Mesenchymal stem cell (in vitro differentiated cells and primary cell): ENCODE data around the gene RABGEF1.

Source experiments
- DNase-seq: peaks from one replicate; pipeline ENCODE4 v3.0.0-alpha.2; 2013
- H2AFZ ChIP-seq: one replicate; pipeline ENCODE4 v1.6.1; 2013; ENCODE audit warnings: low read depth, mild to moderate bottlenecking, control low read depth, inconsistent platforms, low read length, moderate library complexity
- H2AK5ac ChIP-seq: 2 replicates; pipeline ENCODE4 v1.6.1; 2013; ENCODE audit warnings: low read length, moderate library complexity, mild to moderate bottlenecking, inconsistent platforms; ENCODE audit not compliant: severe bottlenecking
- H2BK120ac ChIP-seq: one replicate; pipeline ENCODE4 v1.6.1; 2013; ENCODE audit warnings: low read depth, mild to moderate bottlenecking, inconsistent platforms, low read length, moderate library complexity
- H2BK12ac ChIP-seq, 2 experiments: one replicate each; pipeline ENCODE4 v1.6.1; 2013; ENCODE audit warnings: inconsistent platforms in 2 of 2, low read length in 2 of 2, mild to moderate bottlenecking in 2 of 2, moderate library complexity in 2 of 2, control low read depth in 1 of 2
- H2BK15ac ChIP-seq: one replicate; pipeline ENCODE4 v1.6.1; 2013; ENCODE audit warnings: mild to moderate bottlenecking, low read depth, inconsistent platforms; ENCODE audit not compliant: poor library complexity, severe bottlenecking
- H2BK5ac ChIP-seq: 2 replicates; pipeline ENCODE4 v1.6.1; 2013; ENCODE audit warnings: low read depth, mild to moderate bottlenecking, low read length, control low read depth, inconsistent platforms; ENCODE audit not compliant: poor library complexity, severe bottlenecking
- H3K14ac ChIP-seq, 2 experiments: one replicate each; pipeline ENCODE4 v1.6.1; 2013; ENCODE audit warnings: inconsistent platforms in 2 of 2, low read length in 2 of 2, control low read depth in 1 of 2, mild to moderate bottlenecking in 1 of 2, moderate library complexity in 1 of 2
- H3K18ac ChIP-seq, 2 experiments: one replicate each; pipeline ENCODE4 v1.6.1; 2013; ENCODE audit warnings: inconsistent platforms in 2 of 2, low read length in 2 of 2, control low read depth in 1 of 2, low read depth in 1 of 2, mild to moderate bottlenecking in 1 of 2
- H3K23ac ChIP-seq, 2 experiments: one replicate each; pipeline ENCODE4 v1.6.1; 2013; ENCODE audit warnings: inconsistent platforms in 2 of 2, low read length in 2 of 2, mild to moderate bottlenecking in 2 of 2, moderate library complexity in 2 of 2, control low read depth in 1 of 2
- H3K27ac ChIP-seq: 2 replicates; pipeline ENCODE4 v1.5.1; 2013; ENCODE audit warnings: mild to moderate bottlenecking, moderate library complexity, low read length, control low read depth, inconsistent platforms; ENCODE audit not compliant: poor library complexity, severe bottlenecking
- H3K27me3 ChIP-seq, 2 experiments: 2 replicates each; pipeline versions ENCODE4 v1.6.1 to v1.7.0; 2013; ENCODE audit warnings: low read length in 2 of 2, mild to moderate bottlenecking in 2 of 2, moderate library complexity in 2 of 2, control low read depth in 1 of 2, inconsistent platforms in 1 of 2; ENCODE audit not compliant: control insufficient read depth in 1 of 2, insufficient read depth in 1 of 2
- H3K36me3 ChIP-seq, 2 experiments: 2 replicates each; pipeline versions ENCODE4 v1.6.1 to v1.7.0; 2013; ENCODE audit warnings: low read length in 2 of 2, control low read depth in 1 of 2, inconsistent platforms in 1 of 2, low read depth in 1 of 2, mild to moderate bottlenecking in 1 of 2; ENCODE audit not compliant: insufficient read depth in 2 of 2, control insufficient read depth in 1 of 2
- H3K4ac ChIP-seq, 2 experiments: one replicate each; pipeline ENCODE4 v1.6.1; 2013; ENCODE audit warnings: inconsistent platforms in 2 of 2, low read length in 2 of 2, mild to moderate bottlenecking in 2 of 2, moderate library complexity in 2 of 2, control low read depth in 1 of 2, low read depth in 1 of 2
- H3K4me1 ChIP-seq: 2 replicates; pipeline ENCODE4 v1.6.1; 2013; ENCODE audit warnings: low read depth, low read length, control low read depth; ENCODE audit not compliant: control insufficient read depth, insufficient read depth
- H3K4me2 ChIP-seq: 2 replicates; pipeline ENCODE4 v1.6.1; 2013; ENCODE audit warnings: low read length, mild to moderate bottlenecking, inconsistent platforms; ENCODE audit not compliant: poor library complexity, severe bottlenecking
- H3K4me3 ChIP-seq, 2 experiments: 2 replicates each; pipeline versions ENCODE4 v1.5.1 to v1.7.0; 2013; ENCODE audit warnings: low read length in 2 of 2, mild to moderate bottlenecking in 2 of 2, control low read depth in 1 of 2, low read depth in 1 of 2; ENCODE audit not compliant: insufficient read depth in 1 of 2
- H3K79me1 ChIP-seq: replicated peaks from 2 replicates; pipeline ENCODE4 v1.6.1; 2013; ENCODE audit warnings: mild to moderate bottlenecking, control low read depth, low read length, inconsistent platforms; ENCODE audit not compliant: poor library complexity, severe bottlenecking
- H3K9ac ChIP-seq: 2 replicates; pipeline ENCODE4 v1.7.0; 2013; ENCODE audit warnings: mild to moderate bottlenecking, low read length, moderate library complexity
- H3K9me3 ChIP-seq: 2 replicates; pipeline ENCODE4 v1.7.0; 2013; ENCODE audit warnings: mild to moderate bottlenecking, low read length; ENCODE audit not compliant: control insufficient read depth
- H4K8ac ChIP-seq: one replicate; pipeline ENCODE4 v1.6.1; 2013; ENCODE audit warnings: inconsistent platforms, mild to moderate bottlenecking, low read length, moderate library complexity
- H4K91ac ChIP-seq: one replicate; pipeline ENCODE4 v1.6.1; 2013; ENCODE audit warnings: mild to moderate bottlenecking, low read length, inconsistent platforms
- WGBS: methylation state at CpG from one replicate; pipeline ENCODE4 v1.1.7; 2013; ENCODE audit warnings: mixed read lengths; 5-methylcytosine and 5-hydroxymethylcytosine counted together

RABGEF1 gene

GRCh38 chr7:66736892-66737291, 3.6 kb upstream of the RABGEF1 start:
- H2BK15ac ChIP-seq = no peak overlapping the region
- H2BK12ac ChIP-seq = no peak overlapping the region
- H3K27ac ChIP-seq = no peak overlapping the region
- no peak overlapping the region for H3K4me3 ChIP-seq
- no peak overlapping the region for H3K4ac ChIP-seq
- no peak overlapping the region for H3K9ac ChIP-seq
- no peaks in the 10 kb centered on the region for H3K27me3 ChIP-seq
- H3K79me1 ChIP-seq = peaks cover 6% of the 10 kb centered on the region
- peaks cover 6% of the 10 kb centered on the region for H3K4me1 ChIP-seq
- no peak for DNase-seq
- peaks cover 15% of the 10 kb centered on the region for H3K9me3 ChIP-seq
- H3K36me3 ChIP-seq = peaks cover 14 to 38% of the 10 kb centered on the region in 2 experiments
- no peak overlapping the region for H2BK5ac ChIP-seq
- no peak overlapping the region for H3K18ac ChIP-seq
- 100% methylated on average over 2 of the region's 6 CpGs for WGBS
- no peak overlapping the region for H2BK120ac ChIP-seq
- no peak overlapping the region for H3K14ac ChIP-seq
- H4K8ac ChIP-seq = no peak overlapping the region
- H2AFZ ChIP-seq = no peak overlapping the region
- H4K91ac ChIP-seq = no peak overlapping the region
- H3K23ac ChIP-seq = no peak overlapping the region
- no peak overlapping the region for H3K4me2 ChIP-seq
- H2AK5ac ChIP-seq = no peak overlapping the region

- no peak overlapping the region for H2BK12ac ChIP-seq
- H3K9ac ChIP-seq = no peak overlapping the region
- H3K4ac ChIP-seq = no peak overlapping the region
- 80% methylated on average over 5 of the region's 6 CpGs for WGBS
- no peak overlapping the region for H3K18ac ChIP-seq
- H3K23ac ChIP-seq = peak overlapping the region in 1 of 2 experiments; percentile 63
- no peak overlapping the region for H4K91ac ChIP-seq
- H3K14ac ChIP-seq = no peak overlapping the region
- no peak overlapping the region for H2BK15ac ChIP-seq
- no peak overlapping the region for H2AFZ ChIP-seq
- no peaks in the 10 kb centered on the region for H3K27me3 ChIP-seq
- H3K4me3 ChIP-seq = no peak overlapping the region
- H2BK120ac ChIP-seq = no peak overlapping the region
- peaks cover 6% of the 10 kb centered on the region for H3K79me1 ChIP-seq
- H2BK5ac ChIP-seq = no peak overlapping the region
- peaks cover 9 to 33% of the 10 kb centered on the region in 2 experiments for H3K36me3 ChIP-seq
- no peak overlapping the region for H2AK5ac ChIP-seq
- H3K4me1 ChIP-seq = peaks cover 6% of the 10 kb centered on the region
- H4K8ac ChIP-seq = peak overlapping the region; percentile 76
- no peak overlapping the region for H3K27ac ChIP-seq
- peaks cover 15% of the 10 kb centered on the region for H3K9me3 ChIP-seq
- no peak overlapping the region for H3K4me2 ChIP-seq
- no peak for DNase-seq
These were observed 2.9 kb upstream of the RABGEF1 start for GRCh38 chr7:66737667-66738066.

GRCh38 chr7:66739477-66739876, 1.1 kb upstream of the RABGEF1 start:
- Histone ChIP-seq H3K4me2 (peak overlapping the region; percentile 76), H3K9ac (peak overlapping the region; percentile 99), H3K4me1 (peaks cover 7% of the 10 kb centered on the region), H2BK12ac (no peak overlapping the region), H3K27me3 (no peaks in the 10 kb centered on the region), H2AK5ac (peak overlapping the region; percentile 35), H3K36me3 (peaks cover 9 to 26% of the 10 kb centered on the region in 2 experiments), H3K79me1 (peaks cover 6% of the 10 kb centered on the region), H3K4ac (peak overlapping the region in 1 of 2 experiments; percentile 86), H2BK120ac (no peak overlapping the region), H3K27ac (no peak overlapping the region), H4K8ac (no peak overlapping the region), H3K4me3 (peak overlapping the region in 1 of 2 experiments; percentile 90), H2BK15ac (no peak overlapping the region), H2AFZ (no peak overlapping the region), H3K9me3 (peaks cover 15% of the 10 kb centered on the region), H3K23ac (no peak overlapping the region), H4K91ac (no peak overlapping the region), H3K18ac (no peak overlapping the region), H3K14ac (no peak overlapping the region), H2BK5ac (no peak overlapping the region)
- WGBS = 97% methylated on average over 11 of the region's 14 CpGs
- DNase-seq = peak; percentile 34

- Histone ChIP-seq H2AK5ac (peak overlapping the region; percentile 81), H3K27me3 (no peaks in the 10 kb centered on the region), H2AFZ (peak overlapping the region; percentile 78), H3K4me1 (peaks cover 7% of the 10 kb centered on the region), H3K4ac (peak overlapping the region; percentile 40 to 86), H3K9ac (peak overlapping the region; percentile 99), H3K4me3 (peak overlapping the region; percentile 90 to 98), H3K27ac (peak overlapping the region; percentile 85), H3K23ac (no peak overlapping the region), H3K4me2 (peak overlapping the region; percentile 76), H3K36me3 (peaks cover 9 to 22% of the 10 kb centered on the region in 2 experiments), H4K91ac (peak overlapping the region; percentile 96), H3K9me3 (peaks cover 15% of the 10 kb centered on the region), H3K79me1 (peaks cover 6% of the 10 kb centered on the region), H4K8ac (peak overlapping the region; percentile 98), H2BK12ac (no peak overlapping the region), H3K18ac (peak overlapping the region; percentile 93), H3K14ac (peak overlapping the region in 1 of 2 experiments; percentile 62), H2BK120ac (no peak overlapping the region), H2BK5ac (no peak overlapping the region), H2BK15ac (peak overlapping the region; percentile 23)
- no peak for DNase-seq
- 32% methylated on average over 12 of the region's 12 CpGs for WGBS
These were observed 606 bp upstream of the RABGEF1 start for GRCh38 chr7:66739953-66740301.
